Fibroblast of the aortic adventitia (primary cell): ENCODE results near the gene MISP3. TPM values are rescaled to one million over a fixed set of nuclear protein-coding genes. Genes with fewer than 3 reads are reported as not detected.

Experiments used
- DNase-seq: peaks from one replicate; pipeline ENCODE4 v3.0.0-alpha.2; 2010; ENCODE audit warnings: low read depth
- H3K4me3 ChIP-seq: 2 replicates; pipeline ENCODE4 v1.5.1; 2011; ENCODE audit warnings: low read depth, mild to moderate bottlenecking, control low read depth, low read length, moderate library complexity
- total RNA-seq: library from RNA; depleted of rRNA; stranded (reverse); fragments of >200 nt; gene quantifications from 2 replicates; pipeline ENCODE4 v1.2.3, GENCODE V29; 2012; ENCODE audit warnings: low replicate concordance
- TF ChIP-seq, protein P1 (sequence below): IDR thresholded peaks from 2 replicates; pipeline ENCODE4 v1.5.1; 2011; ENCODE audit warnings: mild to moderate bottlenecking, low read length, control low read depth, inconsistent platforms; ENCODE audit not compliant: insufficient read depth

Gene MISP3
- total RNA-seq, 1 donor = 0.72 TPM

DNA sequence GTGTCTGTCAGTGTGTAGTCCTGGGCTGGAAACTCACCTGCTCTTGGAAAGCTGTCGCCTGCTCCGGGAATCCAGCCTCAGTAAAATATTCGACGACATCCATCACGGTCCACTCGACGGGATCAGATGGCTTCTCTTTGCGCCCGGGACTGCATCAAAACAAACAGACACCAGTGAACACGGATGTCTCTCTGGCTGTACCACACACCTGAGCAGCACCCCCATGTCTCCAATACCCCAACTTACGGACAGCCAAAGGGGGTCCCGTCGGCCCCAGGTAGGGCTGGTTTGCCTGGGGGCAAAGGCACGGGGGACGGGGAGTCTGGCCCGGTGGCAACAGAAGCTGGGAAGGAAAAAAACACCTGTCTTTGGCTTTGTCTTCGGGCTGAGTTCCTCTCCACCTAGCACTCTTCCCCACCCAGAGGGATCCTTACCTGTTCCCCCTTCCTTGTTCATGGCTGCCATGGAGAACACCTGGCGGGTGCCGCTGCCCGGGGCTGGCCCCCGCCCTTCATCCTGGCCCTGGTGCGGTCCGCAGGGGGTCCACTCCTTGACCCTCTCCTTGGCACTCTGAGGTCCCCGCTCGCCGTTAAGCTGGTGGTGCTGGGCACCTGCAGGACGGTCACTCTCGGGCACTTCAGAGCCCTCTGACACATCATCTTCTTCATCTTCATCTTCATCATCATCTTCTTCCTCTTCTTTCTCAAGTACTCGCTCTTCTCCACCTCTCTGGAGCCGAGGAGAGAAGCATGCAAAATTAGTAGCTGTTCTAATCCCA lies 16.2 kb downstream of the MISP3 start:
- TF ChIP-seq, protein P1, sequence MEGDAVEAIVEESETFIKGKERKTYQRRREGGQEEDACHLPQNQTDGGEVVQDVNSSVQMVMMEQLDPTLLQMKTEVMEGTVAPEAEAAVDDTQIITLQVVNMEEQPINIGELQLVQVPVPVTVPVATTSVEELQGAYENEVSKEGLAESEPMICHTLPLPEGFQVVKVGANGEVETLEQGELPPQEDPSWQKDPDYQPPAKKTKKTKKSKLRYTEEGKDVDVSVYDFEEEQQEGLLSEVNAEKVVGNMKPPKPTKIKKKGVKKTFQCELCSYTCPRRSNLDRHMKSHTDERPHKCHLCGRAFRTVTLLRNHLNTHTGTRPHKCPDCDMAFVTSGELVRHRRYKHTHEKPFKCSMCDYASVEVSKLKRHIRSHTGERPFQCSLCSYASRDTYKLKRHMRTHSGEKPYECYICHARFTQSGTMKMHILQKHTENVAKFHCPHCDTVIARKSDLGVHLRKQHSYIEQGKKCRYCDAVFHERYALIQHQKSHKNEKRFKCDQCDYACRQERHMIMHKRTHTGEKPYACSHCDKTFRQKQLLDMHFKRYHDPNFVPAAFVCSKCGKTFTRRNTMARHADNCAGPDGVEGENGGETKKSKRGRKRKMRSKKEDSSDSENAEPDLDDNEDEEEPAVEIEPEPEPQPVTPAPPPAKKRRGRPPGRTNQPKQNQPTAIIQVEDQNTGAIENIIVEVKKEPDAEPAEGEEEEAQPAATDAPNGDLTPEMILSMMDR = no peak
- DNase-seq = no peak
- peak overlapping the region; percentile 68 for H3K4me3 ChIP-seq

DNA sequence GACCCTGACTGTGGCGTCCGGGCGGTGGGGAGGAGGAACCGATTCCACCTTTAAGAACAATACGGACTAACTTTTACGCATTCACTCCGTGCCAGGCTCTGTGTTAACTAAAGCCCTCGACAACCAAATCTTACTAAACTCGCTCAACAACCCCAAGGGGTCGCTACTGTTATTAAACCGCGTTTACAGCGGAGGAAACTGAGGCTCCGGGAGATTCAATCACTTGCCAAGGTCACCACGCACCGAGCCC lies 16.8 kb downstream of the MISP3 start:
- DNase-seq = peak; percentile 39
- TF ChIP-seq, protein P1 = peak; percentile 30
- H3K4me3 ChIP-seq = peak overlapping the region; percentile 68

DNA sequence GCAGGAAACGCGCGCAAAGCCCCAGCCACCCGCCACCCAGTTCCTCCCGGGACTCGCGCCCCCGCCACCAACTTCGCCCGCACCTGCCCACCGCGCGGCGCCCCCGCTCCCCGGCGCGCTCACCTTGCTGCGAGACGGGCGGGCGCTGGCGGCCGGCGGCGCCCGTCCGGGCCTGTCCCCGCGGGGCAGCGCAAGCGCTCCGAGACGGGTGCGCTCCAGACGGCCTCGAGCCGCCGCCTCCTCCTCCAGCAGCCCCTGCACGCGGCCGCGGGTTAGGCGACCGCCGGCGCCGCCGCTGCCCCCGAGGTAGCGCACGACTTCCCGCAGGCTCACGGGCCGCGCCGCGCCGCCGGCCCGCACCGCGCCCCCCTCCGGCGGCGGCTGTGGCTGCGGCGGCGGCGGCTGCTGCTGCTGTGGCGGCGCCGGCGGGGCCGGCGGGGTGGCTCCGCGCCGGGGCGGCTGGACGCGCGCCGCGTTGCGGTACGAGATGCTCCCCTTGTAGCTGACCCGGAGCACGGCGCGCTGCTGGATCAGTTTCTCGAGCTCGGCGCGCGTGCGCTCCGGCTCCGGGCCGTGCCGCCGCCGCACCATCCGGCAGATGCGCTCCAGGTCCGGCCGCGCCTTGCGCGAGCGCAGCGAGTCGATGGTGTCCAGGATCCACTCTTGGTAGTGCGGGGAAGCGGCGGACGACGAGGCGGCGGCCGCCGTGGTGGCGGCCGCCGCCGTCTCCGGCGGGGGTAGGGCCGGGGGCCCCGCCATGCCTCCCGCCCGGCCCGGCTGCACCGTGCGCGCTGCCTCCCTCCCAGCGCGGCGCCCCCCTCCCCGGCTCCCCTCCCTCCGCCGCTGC lies 17.3 kb downstream of the MISP3 start:
- peak; percentile 57 for DNase-seq
- TF ChIP-seq, protein P1 = peak; percentile 5
- peak overlapping the region; percentile 68 for H3K4me3 ChIP-seq

DNA sequence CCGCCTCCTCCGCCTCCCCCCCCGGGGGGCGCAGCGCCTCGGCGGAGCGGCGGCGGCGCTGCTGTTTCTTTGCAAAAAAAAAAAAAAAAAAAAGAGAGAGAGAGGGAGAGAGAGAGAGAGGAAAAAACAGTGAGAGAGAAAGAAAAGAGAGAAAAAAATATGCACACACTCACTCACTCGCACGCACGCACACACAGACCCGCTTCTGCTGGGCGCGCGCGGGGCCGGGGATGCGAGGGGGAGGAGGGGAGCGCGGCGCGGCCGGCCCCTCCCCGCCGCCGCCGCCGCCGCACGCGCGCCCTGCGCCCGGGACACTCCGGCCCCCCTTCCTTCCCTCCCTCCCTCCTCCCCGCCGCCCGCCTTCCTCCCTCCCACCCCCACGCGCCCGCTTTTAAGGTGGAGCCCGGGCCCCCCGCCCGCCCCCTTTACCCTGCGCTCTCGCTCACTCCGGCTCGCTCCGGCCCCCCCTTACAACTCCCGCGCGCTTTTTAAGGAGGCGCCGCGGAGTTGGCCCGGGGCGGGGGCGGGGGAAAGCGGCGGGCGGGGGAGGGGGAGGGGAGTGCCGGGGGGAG lies 18.0 kb downstream of the MISP3 start, which contains the start of gene SAMD1:
TSS of gene SAMD1 (minus strand) at position 243 of the 572 bp plus-strand sequence.
- H3K4me3 ChIP-seq = peak within 1 kb of the TSS; percentile 80
- TF ChIP-seq, protein P1 = no peak
- DNase-seq = peak; percentile 89

DNA sequence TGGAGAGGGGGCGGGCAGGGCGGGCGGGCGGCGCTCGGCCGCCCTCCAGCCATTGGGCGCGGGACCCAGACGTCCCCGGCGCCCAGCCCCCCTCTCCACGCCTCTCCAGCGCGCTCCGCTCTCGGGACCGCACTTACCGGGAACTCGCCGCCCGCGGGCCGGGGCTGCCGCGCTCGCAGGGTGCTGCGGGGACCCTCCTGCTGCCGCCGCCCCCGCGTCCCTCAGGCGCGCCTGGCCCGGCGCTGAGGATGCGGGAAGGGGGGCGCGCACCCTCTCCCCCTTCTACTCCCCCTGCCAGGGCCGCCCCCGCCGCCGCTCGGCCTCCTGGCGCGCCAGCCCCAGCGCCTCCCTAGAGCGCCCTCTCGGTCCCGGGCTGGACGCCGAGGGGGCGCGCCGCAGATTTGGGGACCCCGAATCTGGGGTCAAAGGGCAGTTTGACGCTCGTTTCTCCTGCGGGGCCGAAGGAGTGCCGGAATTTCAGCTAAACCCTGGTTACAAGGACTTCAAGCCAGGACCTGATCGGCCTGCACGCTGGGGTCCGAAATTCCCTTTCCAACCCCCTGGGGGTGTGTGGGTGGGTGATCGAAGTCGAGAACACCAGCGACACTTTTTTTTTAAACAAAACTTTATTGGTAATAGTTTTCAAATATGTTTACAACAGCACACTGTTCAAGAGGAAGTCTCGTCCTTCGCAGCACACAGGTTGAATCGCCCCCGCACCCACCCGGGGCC lies 18.7 kb downstream of the MISP3 start:
- TF ChIP-seq, protein P1 = peak; percentile 29
- DNase-seq = peak; percentile 60
- H3K4me3 ChIP-seq = peak overlapping the region; percentile 80

DNA sequence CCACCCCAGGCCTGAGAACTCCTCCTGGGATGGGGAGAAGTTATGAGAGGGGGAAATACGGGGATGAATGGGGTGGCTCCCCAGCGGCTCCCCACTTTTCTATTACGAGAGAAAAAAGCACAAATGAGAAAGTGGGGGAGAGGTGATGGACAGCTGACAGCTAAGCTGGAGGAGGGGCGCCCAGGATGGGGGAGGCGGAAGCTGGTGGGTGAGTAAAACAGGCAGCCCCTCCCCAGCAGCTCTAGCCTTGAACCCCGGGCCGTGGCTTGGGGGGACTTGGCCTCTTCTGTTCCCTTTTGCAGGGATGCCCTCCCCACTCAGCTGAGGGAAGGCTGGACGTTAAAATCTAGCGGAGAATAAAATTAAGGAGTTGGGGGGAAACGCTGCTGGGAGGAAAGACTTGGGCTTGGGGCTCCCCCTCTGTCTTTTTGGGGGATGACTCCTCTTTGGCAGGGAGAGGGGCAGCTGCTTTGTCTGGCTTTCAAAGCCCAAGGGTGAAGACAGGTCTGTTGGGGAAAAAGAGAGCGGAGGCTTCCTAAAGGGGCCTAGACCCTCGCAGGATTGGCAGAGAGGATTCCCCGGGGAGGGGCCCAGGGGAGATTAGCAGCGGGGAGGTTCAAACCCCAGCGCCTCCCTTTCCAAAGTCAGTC lies 19.4 kb downstream of the MISP3 start:
- H3K4me3 ChIP-seq = peak overlapping the region; percentile 80
- no peak for DNase-seq
- TF ChIP-seq, protein P1 = no peak
